ENCODE data around the gene PRM2.
A peak's percentile ranks its signal among the peaks of the same experiment; 100 is the strongest.

PRM2 gene

DNA sequence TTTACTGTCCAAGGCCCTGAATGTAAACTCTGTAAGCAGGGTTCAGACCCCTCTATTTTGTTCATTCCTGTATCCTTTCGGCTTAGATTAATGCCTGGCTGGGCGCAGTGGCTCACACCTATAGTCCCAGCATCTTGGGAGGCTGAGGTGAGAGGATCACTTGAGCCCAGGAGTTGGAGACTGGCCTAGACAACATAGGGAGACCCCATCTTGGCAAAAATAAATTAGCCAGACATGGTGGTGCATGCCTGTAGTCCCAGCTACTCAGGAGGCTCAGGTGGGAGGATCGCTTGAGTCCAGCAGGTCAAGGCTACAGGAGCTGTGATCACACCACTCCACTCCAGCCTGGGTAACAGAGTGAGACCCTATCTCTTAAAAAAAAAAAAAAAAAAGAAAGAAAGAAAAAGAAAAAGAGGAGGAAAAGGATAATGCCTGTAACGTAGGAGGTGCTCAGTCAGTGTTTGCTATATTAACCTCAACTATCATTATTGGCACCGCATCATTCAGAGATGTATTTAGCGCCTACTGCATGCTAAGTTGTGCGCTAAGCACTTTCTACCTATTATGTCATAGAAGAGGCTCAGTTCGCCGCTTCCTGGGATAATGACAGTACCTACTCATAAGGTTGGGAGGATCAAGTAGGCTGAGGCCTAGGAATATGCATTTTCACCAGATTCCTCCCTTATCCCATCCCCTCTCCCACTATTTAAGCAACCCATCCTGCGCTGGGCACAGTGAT is 25.3 kb downstream of the PRM2 start:
- DNase-seq (ENCODE audit: low read depth in 2 of 2, low spot score in 1 of 2), result no peak

DNA sequence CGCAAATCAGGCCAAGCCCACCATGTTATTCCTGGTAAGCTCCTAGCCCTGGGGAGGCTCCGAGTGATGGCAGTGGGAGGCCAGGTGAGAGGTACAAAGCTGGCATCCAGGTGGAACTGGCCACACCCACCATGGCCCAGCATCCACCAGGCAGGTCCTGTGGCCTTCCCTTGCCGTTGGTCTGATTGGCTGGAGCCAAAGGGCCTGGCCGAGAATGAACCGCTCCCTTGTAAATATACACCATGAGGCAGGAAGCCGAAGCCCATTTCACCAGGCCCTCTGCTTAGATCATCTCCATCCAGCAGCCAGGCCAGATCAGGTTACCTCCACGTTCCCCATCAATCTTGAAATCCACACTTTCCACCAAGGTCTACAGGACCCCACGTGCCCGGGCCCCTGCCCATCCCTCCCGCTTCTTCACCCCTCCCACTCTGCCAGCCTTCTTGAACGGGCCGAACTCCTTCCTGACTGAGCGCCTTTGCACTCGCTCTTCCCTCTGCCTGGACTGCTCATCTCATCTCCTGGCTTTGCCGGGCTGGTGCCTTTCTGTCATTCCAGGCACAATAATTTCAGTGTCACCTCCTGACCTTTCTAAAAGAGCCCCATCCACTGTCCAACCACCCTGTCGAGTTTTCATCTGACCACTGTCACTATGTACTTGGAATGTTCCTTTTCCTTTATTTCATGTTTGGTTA is 26.0 kb downstream of the PRM2 start:
- no peak for DNase-seq (ENCODE audit: low read depth in 2 of 2, low spot score in 1 of 2)

DNA sequence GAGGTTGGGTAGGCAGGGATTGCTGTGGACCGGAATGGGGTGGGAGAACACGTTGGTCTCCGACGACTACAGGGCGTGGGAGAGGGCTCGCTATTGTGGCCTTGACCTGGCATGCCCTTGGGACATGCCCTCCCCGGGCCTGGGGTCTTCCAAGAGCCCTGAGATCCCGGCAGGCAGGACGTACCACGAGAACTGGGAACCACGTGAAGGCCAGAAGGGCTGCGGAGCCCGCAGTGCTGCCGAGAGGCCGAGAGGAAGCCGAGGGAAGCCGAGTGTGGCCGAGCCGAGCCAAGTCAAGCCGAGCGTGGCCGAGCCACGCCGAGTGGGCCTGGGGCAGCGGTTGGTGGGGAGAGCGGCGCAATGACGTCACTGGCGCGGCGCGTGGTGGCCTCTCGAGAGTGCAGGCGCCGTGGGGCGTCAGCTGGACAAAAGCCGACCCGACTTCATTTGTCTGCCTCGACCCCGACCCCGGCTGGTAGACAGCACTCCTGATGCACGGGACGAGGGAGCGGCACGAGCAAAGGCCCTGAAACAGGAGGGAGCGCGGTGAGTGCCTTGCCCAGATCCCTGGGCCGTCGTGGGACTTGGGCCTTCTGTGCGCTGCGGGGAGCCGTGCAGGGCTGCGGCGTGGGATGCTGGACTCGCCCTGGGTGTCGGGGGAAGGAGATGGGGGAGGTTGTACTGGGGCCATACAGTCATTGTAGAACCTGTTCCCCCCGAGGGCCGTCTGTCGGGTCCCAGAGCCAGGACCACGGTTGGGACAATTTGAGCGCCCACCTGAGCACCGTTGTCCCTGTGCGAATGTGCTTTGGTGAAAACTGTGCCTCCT is 26.8 kb downstream of the PRM2 start:
- no peak for DNase-seq (ENCODE audit: low read depth in 2 of 2, low spot score in 1 of 2)

DNA sequence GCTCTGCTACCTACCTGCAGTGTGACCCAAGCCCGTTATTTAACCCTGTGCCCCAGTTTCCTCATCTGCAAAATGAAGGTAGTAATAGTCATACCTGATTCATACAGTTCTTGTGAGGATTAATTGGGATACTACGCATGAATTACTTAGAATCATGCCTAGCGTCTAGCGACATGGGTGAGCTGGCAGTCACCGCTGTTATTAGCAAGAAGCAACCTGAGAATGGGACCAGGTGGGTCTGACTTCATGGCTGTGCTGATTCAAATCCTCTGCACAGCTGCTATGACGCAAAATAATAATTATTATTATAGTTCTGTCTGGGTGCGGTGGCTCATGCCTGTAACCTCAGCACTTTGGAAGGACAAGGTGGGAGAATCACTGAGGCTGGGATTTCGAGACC is 28.1 kb downstream of the PRM2 start:
- no peak for DNase-seq (ENCODE audit: low read depth in 2 of 2, low spot score in 1 of 2)

DNA sequence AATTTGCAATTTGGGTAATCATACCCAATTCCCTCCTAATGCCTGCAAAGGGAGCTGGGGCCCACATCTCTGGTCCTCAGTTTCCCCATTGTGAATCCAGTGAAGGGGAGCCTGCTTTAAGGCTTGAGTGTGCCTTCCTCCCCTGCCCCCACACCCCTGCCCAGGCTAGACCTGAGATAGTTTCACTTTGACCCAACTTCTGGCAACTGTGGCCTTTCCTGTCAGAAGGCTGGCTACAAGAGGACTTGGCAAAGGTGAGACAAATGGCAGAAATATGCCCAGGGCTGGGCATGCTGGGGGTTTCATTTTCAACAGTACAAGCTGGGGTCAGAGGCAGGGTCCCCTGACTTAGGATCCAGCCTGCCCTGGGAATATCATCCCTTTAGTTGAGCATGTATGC is 30.3 kb downstream of the PRM2 start:
- DNase-seq (ENCODE audit: low read depth in 2 of 2, low spot score in 1 of 2), result no peak

DNA sequence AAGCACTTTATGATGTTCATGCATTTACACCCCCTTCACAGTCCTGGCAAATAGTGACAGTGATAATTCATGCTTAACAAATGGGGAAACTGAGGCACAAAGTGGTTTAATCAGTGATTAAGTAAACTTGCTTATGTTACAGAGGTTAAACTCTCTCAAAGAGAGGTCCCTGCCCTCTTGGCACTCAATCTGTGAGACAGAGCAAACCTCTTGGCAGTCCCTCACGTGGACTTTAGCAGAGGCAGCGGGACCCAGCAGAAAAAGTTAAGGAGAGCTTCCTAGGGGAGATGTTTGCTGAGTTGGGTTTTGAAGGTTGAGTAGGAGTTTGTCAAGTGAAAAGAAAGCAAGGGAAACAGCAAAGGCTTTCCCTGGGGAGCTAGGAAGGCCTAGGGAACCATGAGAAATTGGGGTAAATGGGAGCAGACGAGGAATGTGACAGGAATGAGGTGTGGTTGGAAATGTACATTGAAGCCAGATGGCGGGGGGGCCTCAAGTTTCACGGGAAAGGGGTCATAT is 31.0 kb downstream of the PRM2 start:
- no peak for DNase-seq (ENCODE audit: low read depth in 2 of 2, low spot score in 1 of 2)

DNA sequence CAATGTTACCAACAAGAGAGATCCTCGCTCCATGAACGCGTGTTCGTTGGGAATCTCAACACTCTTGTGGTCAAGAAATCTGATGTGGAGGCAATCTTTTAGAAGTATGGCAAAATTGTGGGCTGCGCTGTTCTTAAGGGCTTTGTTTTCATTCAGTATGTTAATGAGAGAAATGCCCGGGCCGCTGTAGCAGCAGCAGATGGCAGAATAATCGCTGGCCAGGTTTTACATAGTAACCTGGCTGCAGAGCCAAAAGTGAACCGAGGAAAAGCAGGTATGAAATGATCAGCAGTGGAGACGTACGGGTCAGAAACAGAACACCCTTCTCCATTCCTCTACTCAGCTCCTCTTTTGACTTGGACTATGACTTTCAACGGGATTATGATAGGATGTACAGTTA is 33.6 kb downstream of the PRM2 start:
- no peak for DNase-seq (ENCODE audit: low read depth in 2 of 2, low spot score in 1 of 2)

DNA sequence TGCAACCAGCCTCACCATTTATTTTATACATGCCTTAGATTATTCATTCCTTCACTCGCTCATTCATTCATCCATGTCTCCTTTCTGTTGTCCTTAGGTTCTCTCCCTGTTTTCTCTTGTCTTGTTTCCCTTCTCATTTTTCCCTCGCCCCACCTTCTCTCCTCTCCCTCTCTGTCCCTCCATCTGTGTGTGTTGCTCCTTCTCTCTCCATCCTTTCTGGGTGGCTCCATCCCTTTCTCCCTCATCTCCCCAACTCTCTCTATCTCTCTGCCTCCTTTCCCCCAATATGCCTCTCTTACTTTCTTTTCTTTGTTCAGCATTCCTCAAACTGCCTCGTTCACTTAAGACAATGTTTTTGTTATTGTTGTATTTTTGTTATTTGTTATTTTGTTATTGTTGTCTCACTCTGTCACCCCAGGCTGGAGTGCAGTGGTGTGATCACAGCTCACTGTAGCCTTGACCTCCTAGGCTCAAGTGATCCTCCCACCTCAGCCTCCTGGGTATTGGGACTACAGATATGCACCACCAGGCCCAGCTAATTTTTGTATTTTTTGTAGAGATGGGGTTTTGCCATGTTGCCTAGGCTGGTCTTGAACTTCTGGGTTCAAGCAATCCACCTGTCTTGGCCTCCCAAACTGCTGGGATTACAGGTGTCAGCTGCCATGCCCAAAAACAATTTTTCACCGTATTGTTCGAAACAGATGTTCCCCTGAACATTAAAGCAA is 34.6 kb downstream of the PRM2 start:
- no peak for DNase-seq (ENCODE audit: low read depth in 2 of 2, low spot score in 1 of 2)

DNA sequence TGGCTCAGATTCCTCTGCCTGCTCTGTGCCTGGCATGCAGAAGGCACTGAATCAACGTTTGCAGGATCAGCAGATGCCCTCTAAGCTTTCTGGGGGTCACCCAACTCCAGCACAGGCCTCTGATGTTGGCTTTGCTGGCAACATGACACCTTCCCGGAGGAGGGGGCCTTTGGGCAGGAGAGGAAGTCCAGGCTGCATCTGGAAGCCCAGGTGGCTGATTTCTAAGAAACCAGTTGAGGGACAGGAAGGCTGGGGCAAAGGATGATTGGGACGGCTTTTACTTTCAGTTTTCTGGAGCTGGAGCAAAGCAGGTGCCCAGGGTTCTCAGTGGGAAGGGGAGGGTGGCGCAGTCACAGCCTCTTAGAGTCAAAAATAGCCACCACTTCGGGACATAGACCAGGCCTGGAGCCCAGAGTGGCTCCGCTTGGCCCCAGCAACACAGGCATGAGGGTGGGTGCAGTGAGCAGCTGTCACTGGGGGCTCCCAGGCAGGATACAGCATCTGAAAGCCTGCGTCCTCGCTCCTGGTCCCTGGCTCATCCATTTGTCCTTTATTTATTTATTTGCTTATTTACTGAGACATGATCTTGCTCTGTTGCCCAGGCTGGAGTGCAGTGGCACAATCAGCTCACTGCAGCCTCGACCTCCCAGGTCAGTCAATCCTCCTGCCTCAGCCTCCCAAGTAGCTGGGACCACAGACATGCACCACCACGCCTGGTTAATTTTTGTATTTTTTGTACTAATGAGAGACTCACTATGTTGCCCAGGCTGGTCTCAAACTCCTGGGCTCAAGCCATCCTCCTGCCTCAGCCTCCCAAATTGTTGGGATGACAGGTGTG is 35.4 kb downstream of the PRM2 start:
- no peak for DNase-seq (ENCODE audit: low read depth in 2 of 2, low spot score in 1 of 2)

DNA sequence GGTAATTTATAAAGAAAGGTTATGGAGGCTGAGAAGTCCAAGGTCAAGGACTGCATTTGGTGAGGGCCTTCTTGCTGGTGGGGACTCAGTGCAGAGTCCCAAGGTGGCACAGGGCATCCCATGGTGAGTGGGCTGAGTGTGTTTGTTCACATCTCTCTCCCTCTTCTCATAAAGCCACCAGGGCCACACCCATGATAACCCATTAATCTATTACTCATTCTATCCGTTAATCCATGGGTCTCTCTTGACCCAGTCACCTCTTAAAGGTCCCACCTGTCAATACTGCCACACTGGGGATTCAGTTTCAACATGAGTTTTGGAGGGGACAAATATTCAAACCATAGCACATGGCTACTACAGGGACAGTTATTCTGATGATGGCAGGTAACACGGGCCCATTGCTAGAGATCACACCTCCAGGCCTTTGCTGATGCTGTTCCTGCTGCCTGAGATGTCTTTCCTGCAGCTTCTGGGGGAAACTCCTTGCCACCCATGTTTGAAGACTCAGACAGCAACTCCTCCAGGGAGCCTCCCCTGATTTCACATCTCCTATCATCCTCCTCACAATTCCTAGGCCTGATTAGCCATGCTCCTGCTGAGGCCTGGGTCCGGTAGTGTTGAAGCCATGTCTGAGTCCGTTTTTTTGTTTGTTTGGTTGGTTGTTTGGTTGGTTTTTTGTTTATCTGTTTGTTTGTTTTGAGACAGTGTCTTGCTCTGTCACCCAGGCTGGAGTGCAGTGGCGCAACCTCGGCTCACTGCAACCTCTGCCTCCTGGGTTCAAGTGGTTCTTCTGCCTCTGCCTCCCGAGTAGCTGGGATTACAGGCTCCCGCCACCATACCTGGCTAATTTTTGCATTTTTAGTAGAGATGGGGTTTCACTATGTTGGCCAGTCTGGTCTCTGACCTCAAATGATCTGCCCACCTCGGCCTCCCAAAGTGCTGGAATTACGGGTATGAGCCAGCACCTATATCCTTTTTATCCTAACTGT is 36.3 kb downstream of the PRM2 start:
- DNase-seq (ENCODE audit: low read depth in 2 of 2, low spot score in 1 of 2), result no peak

DNA sequence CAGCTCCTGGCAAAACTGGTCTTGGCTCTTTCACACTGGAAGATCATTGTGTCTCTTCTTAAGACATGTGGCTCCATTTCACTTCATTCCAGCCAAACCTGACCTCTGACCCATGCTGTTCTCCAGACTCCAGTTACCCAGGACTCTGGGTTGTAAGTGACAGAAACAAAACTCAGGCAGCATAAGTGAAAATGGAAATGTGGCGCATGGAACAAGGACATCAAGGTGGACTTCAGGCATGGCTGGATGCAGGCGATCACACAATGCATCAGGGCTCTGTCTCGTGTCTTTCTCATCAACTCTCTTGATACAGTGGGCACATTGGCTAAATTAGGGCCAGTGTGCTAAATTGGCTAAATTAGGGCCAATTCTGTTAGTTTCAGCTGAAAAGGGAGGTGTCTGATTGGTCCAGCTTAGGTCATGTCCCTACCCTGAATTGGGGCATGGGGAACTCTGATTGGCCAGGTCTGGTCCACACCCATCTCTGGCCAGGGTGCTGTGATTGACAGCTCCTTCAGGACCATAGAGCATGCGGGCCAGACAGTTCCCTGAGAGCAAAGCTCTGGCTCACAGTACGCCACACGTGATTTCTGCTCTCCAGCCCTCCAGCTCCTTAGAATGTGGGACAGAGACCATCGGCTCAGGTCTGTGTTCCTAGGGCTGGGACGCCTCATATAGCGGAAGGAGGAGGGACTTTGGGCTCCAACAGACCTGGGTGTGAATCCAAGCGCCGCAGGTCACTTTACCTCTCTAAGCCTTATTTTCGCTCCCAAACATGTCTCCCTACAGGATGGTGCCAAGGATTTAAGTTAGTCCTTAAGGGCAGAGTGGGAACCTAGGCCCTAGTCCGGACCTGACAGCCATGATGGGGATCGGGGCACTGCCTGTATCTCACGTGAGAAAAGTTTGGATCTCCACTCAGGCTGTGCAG is 37.7 kb downstream of the PRM2 start:
- no peak for DNase-seq (ENCODE audit: low read depth in 2 of 2, low spot score in 1 of 2)

DNA sequence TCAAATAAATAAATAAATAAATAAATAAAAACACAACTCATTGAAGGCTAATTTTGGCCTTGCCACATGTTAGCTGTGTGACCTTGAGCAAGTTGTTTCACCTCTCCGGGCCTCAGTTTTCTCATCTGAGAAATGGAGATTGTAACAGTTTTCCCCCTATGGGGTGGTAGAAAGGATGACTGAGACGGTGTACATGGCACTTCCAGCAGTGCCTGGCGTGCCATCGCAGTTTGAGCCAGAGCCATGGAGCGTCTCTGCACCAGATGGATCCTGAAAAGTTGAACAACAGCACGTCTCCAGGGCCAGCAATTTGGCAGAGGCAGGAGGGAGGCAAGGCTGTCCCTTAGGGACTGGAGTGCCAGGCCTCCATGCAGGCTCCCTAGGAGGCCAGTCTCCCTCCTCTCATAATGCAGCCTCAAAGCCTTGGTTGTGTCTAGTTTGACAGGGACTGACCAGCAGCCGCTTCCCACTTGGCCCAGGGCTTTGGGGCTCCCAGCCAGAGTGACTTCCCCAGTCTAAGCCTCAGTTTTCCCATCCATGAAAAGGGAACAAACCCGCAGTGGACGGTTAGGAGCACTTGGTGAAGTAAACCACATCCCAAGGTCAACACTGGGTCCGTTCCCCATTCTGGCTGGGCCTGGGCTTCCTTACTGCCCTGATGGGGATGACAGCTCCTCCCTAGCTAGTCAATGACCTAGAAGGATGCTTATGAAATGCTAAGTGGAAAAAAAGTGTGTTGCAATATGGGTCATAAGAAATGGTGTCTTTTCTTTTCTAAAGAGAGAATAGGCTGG is 39.6 kb downstream of the PRM2 start:
- DNase-seq (ENCODE audit: low read depth in 2 of 2, low spot score in 1 of 2), result no peak

DNA sequence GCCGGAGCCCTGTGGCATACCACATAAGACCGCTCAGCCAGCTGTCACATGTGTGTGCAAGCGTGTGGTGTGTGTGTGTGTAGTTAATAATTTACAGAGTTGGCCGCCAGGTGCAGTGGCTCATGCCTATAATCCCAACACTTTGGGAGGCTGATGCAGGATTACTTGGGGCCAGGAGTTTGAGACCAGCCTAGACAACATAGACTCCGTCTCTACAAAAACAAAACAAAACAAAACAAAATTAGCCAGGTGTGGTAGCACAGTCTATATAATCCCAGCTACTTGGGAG is 40.6 kb downstream of the PRM2 start:
- no peak for DNase-seq (ENCODE audit: low read depth in 2 of 2, low spot score in 1 of 2)

DNA sequence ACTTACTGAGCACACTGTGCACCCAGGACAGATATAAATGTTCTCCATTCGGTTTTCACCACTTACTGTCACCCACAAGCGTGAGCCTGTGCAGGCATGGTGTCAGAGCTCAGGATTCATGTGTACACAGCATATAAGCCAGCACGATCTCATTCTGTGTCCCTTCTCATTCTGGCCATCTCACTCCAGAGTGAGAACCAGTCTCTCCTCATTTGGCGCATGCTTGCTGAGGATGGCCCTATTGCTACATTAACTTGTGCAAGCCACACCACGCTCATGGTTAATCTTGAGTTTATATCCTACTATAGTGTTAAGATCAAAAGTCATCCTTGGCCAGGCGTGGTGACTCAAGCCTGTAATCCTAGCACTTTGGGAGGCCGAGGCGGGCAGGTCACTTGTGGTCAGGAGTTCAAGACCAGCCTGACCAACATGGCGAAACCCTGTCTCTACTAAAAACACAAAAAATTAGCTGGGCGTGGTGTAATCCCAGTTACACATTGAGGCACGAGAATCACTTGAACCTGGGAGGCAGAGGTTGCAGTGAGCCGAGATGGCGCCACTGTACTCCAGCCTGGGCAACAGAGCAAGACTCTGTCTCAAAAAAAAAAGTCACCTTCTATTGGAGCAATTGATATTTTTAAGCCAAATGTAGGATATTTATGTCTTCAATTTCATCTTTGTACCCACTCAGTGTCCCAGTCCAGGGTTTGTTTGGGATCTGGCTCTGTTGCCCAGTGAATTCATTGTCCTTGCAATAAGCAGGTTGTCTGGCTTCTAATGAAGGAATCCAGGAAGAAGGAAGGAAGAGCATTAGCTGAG is 41.2 kb downstream of the PRM2 start:
- DNase-seq (ENCODE audit: low read depth in 2 of 2, low spot score in 1 of 2), result no peak

DNA sequence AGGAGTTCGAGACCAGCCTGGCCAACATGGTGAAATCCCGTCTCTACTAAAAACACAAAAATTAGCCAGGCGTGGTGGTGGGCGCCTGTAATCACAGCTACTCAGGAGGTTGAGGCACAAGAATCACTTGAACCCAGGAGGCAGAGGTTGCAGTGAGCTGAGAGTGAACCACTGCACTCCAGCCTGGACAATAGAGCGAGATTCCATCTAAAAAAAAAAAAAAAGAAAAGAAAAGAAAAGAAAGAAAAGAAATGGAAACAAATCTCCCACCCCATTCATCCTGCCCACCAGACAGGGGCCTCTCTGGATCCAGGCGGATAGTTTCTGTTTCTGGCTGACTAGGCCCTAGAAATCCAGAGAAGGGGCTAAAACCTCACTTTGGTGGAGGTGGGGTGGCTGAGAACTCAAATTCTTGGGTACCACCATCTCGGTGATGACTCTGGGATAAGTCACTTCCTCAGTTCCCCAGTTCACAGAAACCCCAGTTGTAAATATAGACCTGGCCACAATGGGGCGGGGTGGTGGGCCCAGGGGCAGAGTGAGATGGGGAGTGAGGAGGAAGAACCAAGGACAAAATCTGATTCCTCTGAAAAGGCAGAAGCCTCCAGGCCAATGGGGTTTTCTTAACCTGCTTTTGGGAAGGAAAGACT is 42.4 kb downstream of the PRM2 start:
- peak in 1 of 2 donors; percentile 41 for DNase-seq (ENCODE audit: low read depth in 2 of 2, low spot score in 1 of 2)

All from stimulated activated CD8-positive, alpha-beta memory T cell treated with anti-CD3 and anti-CD28 coated beads, Interleukin-4, amount 100 ng/mL, for 1 hour (primary cell).